ENCODE results near the gene PHACTR1.
A peak's percentile ranks its signal among the peaks of the same experiment; 100 is the strongest.
"Not testable (repeated sequence)": the region's sequence is repeated elsewhere in the genome, so short reads cannot be mapped to it uniquely, and the experiment has no call there.

PHACTR1 gene

DNA sequence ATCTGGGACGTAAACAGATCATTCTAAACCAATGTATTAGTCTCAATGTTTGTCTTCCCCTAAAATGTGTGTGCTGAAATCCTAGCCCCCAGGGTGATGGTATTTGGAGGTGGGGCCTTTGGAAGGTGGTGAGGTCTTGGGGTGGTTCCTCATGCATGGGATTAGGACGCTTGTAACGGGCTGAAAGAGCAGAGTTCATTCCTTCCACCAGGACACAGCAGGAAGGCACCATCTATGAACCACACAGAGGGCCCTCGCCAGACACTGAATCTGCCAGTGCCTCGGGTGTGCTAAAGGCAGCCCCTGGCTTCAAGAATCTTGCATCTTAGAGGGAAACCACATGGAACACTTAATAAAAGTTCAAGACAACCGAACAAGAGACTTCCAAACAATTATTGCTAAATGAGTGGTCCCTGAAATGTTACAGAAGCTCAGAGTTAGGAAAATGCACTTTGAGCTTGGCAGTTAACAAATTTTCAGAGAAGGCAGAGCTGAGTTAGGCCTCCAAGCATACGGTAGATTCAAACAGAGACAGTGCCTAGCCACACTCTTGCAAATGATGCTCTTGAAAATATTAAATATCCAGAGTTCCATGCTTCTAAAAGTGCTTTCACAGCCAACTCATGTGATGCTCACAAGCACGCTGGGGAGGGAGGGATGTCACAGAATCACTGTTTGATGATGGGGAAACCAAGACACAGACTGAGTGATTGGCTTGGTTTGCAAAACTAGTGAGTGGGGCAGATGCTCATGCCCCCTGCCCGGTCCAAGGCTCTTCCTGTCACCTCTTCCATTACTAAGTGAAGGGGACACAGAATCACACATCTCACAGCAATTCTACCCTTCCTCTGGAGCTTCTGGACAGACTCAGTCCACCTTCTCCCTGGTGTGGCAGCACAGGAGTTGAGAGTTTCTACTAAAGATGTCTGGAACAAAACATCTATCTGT is 584.4 kb downstream of the PHACTR1 start:
- no peak for DNase-seq

DNA sequence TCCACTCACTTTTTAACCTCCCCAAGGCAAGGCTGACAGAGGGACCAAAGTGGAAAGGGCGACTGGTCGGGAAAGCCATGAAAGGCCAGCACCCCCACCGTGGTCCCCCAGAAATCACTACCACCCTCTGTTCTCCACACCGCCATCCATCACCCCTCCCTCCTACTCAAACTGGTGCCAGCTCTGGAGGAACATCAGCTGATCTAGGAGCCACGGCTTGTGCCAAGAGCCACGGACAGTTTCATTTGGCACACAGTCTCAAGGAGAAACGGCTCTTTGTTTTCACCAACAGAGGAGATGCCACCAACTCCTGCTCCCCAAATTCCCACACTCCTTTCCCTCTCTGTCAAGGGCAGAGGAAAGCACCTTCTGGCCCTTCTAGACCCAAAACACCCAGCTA is 585.7 kb downstream of the PHACTR1 start:
- DNase-seq, result no peak

DNA sequence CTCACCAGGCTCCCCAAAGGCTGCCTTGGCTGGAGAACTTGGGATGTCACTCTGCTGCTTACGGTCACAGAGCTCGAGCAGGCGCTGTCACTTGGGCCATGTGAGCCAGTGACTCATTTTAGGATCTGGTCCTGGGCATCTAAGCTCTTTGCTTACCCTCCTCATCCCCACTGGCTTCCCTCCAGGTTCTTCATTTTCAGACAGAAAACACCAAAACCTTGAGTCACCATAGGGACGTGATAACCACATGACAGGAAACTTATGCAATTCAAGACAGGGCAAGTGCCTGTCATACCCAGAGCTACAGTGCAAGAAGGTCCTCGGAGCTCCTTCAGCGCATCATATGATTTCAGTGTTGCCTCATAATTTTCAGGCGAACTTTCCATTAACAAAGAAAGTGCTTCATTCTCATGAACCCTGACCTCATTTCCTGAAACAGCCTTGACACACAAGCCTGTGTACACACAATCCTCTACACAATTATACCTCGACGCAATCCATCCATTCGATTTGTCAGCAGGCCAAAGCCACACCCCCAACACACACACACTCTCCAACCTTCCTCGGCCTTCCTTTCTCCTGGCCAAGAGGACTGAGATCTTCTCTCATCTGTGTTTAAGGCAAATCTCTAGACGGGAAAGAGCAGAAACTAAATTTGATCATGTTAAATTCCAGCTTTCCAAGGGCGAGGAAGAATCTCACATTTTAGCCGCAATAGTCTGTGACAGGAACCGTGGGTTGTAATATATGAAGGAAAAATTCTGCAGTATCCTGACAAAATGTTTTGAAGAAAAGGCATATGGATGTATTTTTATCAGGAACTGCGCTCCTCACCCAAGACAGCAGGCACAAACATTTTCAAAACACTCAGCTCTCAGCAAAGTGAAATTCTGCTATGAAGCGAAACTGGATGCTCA is 586.4 kb downstream of the PHACTR1 start:
- no peak for DNase-seq

DNA sequence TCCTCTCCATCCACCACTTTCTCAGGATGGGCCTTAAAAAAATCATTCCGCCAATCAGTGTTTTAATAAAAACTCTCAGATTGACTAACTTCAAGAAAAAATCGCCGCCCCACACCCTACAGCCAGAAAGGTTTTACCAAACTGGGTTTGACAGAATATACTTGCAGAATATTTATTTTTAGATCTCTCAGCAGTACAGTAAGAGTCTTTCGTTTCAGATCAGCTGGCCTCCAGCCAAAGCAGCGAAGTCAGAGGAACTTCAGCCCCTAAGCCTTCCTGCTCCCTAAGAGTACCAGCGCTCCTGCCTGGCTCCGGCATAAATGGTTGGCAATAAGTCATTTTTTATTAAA is 587.1 kb downstream of the PHACTR1 start:
- no peak for DNase-seq

DNA sequence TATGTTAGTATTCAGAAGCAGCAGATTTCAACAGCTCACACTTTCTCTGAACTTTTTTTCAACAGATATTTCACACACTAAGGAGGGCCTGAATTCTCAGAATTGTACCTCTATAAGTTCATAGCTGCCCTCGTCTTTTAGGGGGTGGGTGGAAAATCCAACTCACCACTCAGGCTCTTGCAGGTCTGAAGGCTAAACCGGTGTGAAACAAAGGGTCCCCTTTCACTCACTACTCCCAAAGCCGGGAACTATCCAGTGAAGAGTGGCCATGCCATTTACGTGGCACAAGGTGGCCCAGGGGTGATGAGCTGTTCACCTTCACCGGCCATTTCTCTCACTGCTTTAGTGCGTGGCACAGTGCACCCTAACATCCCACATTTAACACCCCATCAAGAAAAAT is 587.5 kb downstream of the PHACTR1 start:
- no peak for DNase-seq

DNA sequence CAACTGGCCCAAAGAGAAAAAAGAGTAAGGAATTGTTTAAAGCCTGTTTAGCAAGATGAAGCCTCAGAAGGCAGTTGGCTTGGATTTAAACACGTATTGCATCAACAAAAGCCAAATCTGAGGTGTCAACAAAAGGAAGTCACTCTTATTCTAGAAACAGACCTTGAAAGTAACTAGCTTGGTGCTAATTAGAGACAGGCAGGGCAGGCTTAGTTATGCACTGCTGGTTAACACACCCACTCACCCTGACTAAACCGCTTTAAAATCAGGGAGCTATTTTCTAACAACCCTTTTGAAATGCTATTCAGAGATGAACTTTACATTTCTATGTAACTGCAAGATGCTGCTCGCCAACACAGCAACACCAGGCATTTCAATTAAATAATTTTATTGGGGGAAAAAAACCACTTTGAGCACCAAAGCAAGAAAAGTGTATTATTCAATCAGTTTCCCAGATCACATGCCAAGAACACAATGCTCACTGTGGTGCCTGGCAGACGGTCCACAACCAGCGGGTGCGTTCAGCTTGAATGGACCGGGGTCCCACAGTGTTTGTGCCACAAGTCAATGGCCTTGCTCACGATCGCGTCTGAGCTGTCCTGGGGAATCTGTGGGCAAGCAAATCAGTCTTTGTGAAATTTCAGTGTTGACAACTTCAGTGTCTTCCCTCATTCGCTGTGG is 588.2 kb downstream of the PHACTR1 start:
- no peak for DNase-seq

DNA sequence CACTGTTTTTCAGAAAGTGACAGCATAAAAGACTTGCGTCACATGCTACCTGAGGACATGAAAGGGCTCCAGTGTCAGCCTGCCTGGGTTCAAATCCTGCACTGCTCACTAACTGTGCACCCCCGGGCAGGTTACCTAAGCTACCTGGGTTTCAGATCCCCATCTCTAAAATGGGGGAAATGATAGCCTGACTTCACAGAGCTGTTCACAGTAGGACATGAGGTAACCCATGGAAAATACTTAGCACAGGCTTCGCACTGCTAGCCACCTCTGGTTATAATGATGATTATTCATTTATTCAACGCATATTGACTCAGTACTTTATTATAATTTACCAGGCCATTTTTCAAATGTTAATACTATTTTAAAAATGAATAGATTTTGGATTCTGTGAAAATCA is 588.7 kb downstream of the PHACTR1 start:
- no peak for DNase-seq

DNA sequence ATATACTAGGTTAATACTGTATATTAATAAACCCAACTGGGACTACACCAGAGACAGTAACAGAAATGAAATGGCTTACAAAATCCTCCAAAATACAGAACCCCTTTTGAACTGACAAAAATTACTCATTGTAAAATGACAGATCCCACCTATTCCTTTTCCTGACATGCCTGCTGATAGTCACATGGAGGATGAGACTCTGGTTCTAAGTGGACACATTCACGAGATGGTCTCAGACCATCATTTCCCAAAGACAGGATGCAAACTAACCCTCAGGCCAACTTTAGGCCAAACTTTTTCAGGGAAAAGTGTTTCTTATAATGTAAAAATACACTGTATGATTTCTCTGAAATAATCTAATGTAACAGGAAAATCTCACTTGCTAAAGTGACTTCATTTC is 589.2 kb downstream of the PHACTR1 start:
- DNase-seq, result no peak

DNA sequence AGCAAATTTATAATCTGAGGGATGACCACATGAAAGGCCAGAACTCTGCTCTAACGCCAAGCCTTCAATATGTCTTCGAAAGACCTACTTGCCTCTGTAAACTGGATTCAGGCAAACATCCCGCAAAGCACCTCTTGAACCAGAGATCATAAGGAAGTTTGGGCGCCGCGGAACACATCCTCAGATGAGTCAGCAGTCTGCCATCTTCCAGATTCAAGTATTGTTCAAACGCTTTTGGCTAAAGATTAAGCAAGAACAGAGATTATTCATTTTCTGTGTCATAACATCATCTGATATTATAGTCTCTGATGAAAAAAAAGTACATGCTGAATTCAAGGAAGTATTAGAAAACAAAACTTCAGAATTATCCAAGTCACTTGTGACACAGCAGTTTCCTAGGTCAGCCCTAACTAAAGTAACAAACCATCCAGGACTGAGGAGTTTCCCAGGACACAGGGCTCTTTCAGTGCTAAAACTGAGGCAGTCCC is 591.0 kb downstream of the PHACTR1 start:
- no peak for DNase-seq

DNA sequence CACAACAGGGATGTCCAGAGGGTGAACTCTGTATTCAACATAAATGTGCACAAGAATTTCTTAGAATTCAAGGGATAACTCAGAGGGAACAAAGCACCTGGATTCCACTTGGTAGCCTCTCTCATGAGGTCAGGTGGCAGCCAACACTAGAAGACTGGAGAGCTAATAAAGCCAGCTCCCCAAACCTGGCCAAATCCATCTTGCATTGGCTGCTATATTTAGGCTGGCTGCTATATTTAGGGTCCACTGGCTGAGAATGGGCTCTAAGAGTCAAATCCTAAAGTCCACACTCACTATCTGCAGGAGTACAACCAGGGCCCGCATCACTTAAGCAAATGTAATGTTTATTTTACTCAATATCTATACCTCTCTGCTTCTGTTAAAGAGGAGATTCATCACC is 591.8 kb downstream of the PHACTR1 start:
- no peak for DNase-seq

DNA sequence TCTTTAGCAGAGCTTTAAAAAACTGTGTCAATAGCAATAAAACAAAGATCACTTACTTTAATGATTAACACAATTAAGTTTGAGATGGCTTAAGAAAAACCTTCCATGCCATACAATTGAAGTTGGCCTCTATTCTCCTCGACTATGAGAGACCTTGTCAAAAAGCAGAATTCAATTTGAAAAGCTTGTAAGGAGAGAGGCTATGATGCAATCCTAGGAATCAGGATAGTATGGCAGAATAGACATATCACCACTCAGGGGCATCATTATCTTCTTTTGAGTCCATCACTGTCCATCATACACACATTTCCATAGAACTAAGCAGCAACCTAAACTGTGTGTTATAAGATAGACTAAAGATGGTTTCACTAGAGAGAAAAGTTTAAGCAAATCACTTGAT is 594.6 kb downstream of the PHACTR1 start:
- DNase-seq, result no peak

DNA sequence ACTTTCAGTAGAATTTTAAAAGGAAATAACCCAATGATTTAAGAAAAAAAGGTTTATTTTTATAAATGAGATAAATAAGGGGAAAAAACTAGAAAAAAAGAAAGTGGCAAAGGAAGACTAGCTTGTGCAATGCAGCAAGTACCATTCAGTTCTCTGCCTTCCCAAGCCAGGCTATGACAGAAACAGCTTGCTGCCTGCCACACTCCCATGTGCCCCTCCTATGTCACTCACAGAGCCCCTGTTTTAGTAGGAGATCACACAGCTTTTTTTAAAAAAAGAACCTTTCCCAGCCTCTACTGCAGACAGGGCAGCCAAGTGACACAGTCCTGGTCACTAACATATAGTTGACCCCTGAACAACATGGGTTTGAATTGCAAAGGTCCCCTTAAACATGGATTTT is 598.2 kb downstream of the PHACTR1 start:
- DNase-seq, result no peak

DNA sequence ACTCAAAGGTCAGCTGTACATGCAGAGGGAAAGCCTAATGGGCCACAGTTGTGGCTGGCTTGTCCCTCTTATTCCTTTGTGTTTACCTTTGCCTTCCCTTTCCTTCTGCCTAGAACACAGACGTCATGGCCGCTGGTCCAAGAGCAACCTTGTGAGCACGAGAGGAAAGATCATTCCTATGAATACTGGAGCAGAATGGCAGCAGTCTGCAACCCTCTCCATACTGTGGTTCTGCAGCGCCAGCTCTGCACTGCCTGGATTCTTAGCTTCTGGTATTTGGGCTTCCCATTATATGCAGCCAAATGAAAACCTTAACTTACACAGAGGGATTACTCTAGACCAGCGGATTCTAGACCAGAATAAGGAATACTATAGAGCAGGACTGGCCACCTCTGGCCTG is 599.3 kb downstream of the PHACTR1 start:
- no peak for DNase-seq

DNA sequence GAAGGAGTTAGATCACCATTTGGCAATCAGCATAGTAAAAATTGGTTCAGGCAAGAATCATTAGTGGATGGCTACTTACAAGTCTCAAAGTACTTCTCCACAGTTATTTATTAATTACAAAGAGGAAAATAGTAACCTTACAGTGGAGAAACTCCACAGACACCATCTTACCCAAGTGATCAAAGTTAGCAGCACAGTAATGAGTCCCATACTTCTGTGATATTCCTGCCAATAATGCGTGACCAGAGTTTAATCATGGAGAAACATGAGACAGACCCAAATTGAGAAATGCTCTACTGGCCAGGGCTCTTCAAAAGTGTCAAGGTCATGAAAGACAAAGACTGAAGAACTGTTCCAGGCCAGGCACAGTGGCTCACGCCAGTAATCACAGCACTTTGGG is 602.3 kb downstream of the PHACTR1 start:
- DNase-seq, result no peak

DNA sequence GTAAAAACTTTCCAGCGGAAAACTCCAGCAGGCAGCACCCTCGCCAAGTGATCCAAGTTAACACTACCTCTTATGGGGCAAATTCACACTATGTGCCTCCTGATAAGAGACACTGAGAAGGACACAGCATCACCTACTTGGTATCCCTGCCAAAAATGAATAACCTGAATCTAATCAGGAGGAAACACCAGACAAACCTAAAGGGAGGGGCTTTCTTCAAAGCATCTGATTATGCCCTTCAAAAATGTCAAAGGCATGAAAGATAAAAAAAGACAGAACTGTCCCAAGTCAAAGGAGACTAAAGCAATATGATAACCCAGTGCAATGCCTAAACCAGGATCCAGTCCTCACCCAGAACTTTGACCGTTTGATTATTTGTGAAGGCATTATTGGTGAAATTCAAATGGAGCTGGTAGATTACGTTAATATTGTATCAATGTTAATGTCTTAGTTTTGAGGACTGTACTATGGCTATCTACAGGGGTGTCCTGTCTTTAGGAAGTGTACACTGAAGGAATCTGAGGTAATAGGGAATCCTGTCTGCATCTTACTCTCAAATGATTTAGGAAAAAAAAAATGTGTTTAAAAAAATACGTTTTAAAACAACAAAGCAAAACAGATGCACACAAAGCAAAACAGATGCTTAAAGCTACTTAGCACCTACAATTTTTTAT is 603.5 kb downstream of the PHACTR1 start:
- no peak for DNase-seq

DNA sequence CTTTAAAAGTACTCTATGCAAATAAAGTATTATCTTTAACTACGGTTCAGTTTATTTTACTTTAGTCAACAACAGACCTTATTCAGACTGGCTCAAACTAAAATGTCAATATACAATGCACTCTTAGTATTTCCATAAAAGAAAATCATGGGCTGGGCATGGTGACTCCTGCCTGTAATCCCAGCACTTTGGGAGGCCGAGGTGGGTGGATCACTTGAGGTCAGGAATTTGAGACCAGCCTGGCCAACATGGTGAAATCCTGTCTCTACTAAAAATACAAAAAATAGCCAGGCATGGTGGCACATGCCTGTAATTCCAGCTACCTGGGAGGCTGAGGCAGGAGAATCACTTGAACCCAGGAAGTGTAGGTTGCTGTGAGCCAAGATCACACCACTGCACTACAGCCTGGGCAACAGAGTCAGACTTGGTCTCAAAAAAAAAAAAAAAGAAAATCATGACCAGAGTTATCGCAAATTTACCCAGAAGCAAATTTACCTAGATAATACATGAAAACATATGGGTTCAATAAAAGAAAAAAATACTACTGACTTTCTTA is 609.5 kb downstream of the PHACTR1 start:
- DNase-seq, result not testable (repeated sequence)

DNA sequence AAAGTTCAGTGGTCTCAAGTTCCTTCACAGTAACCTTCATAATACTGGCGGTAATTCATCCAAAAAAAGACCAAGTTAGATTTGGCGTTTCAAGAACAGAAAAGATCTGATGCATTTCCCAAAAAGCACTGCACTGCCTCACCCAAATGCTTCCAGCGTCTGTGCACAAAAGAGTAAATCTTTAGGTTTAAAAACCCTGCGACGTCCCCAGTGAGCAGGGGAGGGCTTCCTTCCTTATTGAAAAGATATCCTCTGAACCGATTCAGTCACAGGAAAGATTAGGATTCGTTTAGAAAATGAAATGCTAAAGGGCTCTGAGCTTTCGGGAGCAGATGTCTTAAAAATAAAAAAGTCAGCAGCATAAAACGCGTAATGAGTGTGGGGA is 611.1 kb downstream of the PHACTR1 start:
- no peak for DNase-seq

DNA sequence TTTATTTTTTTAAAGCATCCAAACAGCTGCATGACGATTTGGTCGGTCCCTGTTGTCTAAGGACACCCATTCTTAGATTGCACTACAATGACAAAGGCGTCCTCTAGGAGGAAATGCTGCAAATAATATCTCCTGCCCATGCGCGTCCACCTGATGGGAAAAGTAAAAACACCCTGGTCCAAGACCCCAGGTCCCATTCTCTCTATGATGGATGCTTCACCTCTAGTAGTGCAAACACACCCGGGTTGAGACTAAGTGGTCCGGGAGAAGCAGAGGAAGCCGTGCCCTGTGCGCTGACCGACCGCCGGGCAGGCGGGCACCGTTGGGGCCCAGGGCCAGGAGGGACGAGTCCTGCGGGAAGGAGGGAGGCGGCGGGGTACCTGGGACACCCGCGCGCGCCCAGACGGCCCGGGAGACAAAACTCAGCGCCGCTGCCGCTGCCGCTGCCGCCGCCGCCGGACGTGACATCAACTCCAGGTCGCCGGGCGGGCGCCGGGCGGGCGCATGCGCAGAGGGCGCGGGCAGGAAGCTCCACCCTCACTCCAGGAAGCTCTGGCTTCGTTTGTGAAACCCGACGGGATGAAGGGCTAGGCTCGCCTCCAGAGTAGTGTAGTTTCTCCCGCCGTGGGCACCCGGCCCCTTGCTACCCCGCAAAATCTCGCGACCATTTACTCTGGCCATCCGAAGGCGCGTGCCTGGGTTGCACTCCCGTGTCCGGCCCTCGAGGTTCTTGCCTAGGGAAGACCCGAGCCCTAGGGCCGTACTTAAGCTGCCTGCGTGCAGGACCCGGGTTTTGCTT is 611.7 kb downstream of the PHACTR1 start, which contains the start of gene TBC1D7:
TSS of gene TBC1D7 (minus strand) at position 462 of the 799 bp plus-strand sequence. CDS start 1,639 bp downstream, outside the sequence.
- peak; percentile 84 for DNase-seq

DNA sequence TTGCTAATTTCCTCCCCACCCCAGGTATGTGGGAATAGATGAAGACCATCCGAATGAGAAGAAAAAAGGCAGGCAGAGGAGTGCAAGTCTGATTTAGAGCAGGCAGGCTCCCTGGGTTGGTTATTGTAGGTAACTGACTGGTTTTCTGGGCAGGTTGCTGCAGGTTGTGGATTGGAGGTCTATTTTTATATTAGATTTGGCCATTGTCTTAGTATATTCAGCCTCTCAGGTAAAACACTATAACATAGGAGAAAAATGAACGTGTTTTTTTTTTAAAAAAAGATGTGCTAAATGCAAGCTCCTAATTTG is 612.3 kb downstream of the PHACTR1 start:
- DNase-seq, result no peak

DNA sequence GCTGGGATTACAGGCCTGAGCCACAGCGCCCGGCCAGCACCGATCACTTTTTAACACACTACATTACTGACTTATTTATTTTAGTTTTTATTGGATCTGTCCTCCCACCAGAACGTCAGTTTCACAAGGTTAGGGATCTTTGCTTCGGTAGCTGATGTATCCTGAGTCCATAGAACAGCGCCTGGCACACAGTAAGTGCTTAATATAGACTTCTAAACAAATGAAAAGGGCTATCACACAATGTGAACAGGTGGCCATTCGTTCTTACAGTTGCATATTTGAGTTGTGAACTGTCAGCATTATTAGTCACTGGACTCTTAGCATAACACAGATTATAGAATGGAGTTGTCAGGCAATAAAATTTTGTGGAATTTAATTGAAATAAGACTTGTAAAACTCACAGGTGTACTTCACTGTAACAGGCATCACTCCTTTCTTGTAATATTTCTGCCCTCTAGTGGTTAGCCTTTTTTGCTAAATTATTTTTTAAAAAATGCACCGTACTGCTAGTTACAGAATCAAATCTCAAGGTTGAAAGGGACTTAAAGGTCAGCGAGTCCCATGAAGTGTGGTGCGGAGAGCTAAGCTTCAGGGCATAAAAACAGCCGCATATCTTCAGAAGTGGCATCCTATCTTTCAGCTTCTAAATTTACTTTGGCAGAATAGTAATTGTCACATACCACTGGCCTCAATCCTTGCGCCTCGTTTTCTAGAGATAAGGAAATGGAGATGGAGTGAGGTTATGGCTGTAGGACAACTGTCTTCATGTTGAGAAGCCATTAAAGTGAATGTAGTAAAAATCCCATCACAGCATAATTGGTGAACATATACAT is 615.2 kb downstream of the PHACTR1 start:
- DNase-seq, result peak; percentile 8

DNA sequence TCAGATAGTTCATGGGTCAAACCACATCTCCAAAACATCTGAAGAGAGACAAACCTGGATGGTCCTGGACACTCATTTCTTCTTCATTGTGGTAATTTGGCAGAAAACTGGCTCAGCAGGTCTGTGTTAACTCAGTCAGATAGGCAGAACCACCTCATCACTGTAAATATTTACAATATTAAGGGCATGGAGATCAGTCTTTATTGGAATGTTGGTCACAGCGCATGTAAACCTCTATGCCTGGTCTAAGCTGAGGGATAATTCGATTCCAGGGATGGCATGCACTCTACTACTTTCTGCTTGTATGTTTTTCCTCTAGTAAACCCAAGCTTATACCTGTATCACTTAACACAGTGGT is 615.8 kb downstream of the PHACTR1 start:
- DNase-seq, result no peak

All from DMS 273 treated with DMSO at 0.1 percent for 48 hours (cell line).